AG08395 (cell line): Measurements from ENCODE around the gene ACR.
A peak's percentile ranks its signal among the peaks of the same experiment; 100 is the strongest.
"Not testable (repeated sequence)": the region's sequence is repeated elsewhere in the genome, so short reads cannot be mapped to it uniquely, and the experiment has no call there.

Experiments used
- DNase-seq: peaks from one replicate; pipeline ENCODE4 v3.0.0; 2012; ENCODE audit warnings: mixed read lengths, low spot score

The ACR gene

GRCh38 chr22:50732681-50733080 is 5.3 kb upstream of the ACR start:
- no peak for DNase-seq

GRCh38 chr22:50733521-50734342 is 4.3 kb upstream of the ACR start:
- DNase-seq = peak; percentile 67

GRCh38 chr22:50734343-50734771 is 3.6 kb upstream of the ACR start:
- no peak for DNase-seq

GRCh38 chr22:50734986-50735738 is 2.8 kb upstream of the ACR start:
- no peak for DNase-seq

GRCh38 chr22:50735739-50736030 is 2.3 kb upstream of the ACR start:
- DNase-seq = no peak

- DNase-seq = no peak
Measured at GRCh38 chr22:50738649-50739227, 734 bp downstream of the ACR start.

- no peak for DNase-seq
Measured at GRCh38 chr22:50739279-50739691, 1.3 kb downstream of the ACR start.

GRCh38 chr22:50739894-50740293 is 1.9 kb downstream of the ACR start:
- no peak for DNase-seq

GRCh38 chr22:50740714-50741113 is 2.7 kb downstream of the ACR start:
- DNase-seq = not testable (repeated sequence)

GRCh38 chr22:50744424-50744823 is 6.4 kb downstream of the ACR start:
- DNase-seq = not testable (repeated sequence)

GRCh38 chr22:50747521-50747920 is 9.5 kb downstream of the ACR start:
- DNase-seq = not testable (repeated sequence)

- DNase-seq = not testable (repeated sequence)
Measured at GRCh38 chr22:50748630-50749029, 10.6 kb downstream of the ACR start.

GRCh38 chr22:50749302-50750074 is 11.5 kb downstream of the ACR start:
- not testable (repeated sequence) for DNase-seq

- DNase-seq = not testable (repeated sequence)
Measured at GRCh38 chr22:50755251-50755650, 17.2 kb downstream of the ACR start.

- DNase-seq = not testable (repeated sequence)
Measured at GRCh38 chr22:50756406-50756805, 18.4 kb downstream of the ACR start.

- not testable (repeated sequence) for DNase-seq
Measured at GRCh38 chr22:50756949-50757491, 19.0 kb downstream of the ACR start.

GRCh38 chr22:50759597-50760341 is 21.8 kb downstream of the ACR start:
- not testable (repeated sequence) for DNase-seq

- not testable (repeated sequence) for DNase-seq
Measured at GRCh38 chr22:50761829-50762228, 23.8 kb downstream of the ACR start.

GRCh38 chr22:50764288-50764687 is 26.3 kb downstream of the ACR start:
- not testable (repeated sequence) for DNase-seq

- peak; percentile 20 for DNase-seq
Measured at GRCh38 chr22:50775132-50775531, 37.1 kb downstream of the ACR start.

- DNase-seq = not testable (repeated sequence)
Measured at GRCh38 chr22:50777631-50778030, 39.6 kb downstream of the ACR start.
